GM12878 (cell line): ENCODE data around the gene PRKAG2. TPM values are rescaled to one million over a fixed set of nuclear protein-coding genes. Genes with fewer than 3 reads are reported as not detected.

Experiments used
- ATAC-seq: fragments of 200-7000 bp; cut with Tn5 transposase; 3 replicates; pipeline ENCODE4 v1.9.1; 2020; ENCODE audit warnings: mild to moderate bottlenecking, moderate library complexity
- BruUV-seq: library from RNA; stranded (reverse); fragments of 400-500 nt; replicated peaks from 2 replicates; lab custom pipeline; 2021; lab: Mats Ljungman, UMichigan
- CTCF ChIA-PET: fragments of 300-600 bp; sonication (Branson Sonifier 250); formaldehyde crosslinking; extraction: SDS; loops from one replicate; lab custom pipeline; 2021; ENCODE audit warnings: inconsistent platforms; lab: Yijun Ruan, JAX
- POLR2A ChIA-PET: fragments of 350-600 bp; formaldehyde crosslinking; extraction: SDS; loops from one replicate; lab custom pipeline; 2021; ENCODE audit warnings: inconsistent platforms; lab: Charles Lee
- RAD21 ChIA-PET: fragments of 300-600 bp; sonication (Branson Sonifier 250); formaldehyde crosslinking; loops from one replicate; lab custom pipeline; 2023; ENCODE audit warnings: antibody characterized with exemption; ENCODE audit not compliant: unreplicated experiment; lab: Charles Lee
- SMC1A ChIA-PET: fragments of 300-600 bp; sonication (Branson Sonifier 250); formaldehyde crosslinking; loops from one replicate; lab custom pipeline; 2023; ENCODE audit not compliant: unreplicated experiment, uncharacterized antibody; lab: Charles Lee
- DNase-seq: peaks from one replicate; pipeline ENCODE4 v3.0.0-alpha.2; 2011; ENCODE audit warnings: low read depth, low spot score
- FAIRE-seq: peaks from 3 replicates; lab custom pipeline; 2011; peaks lifted over from hg19 to GRCh38; lab: Jason Lieb, UNC
- H2AFZ ChIP-seq: 2 replicates; pipeline ENCODE4 v1.6.0; 2011; ENCODE audit warnings: low read depth, low read length, control low read depth; ENCODE audit not compliant: control insufficient read depth
- H3K27ac ChIP-seq: 2 replicates; pipeline ENCODE4 v1.5.1; 2011; ENCODE audit warnings: control low read depth; ENCODE audit not compliant: control insufficient read depth, insufficient read depth
- H3K27me3 ChIP-seq, 2 experiments: replicated peaks in 1 of 2; 2 replicates each; pipeline versions ENCODE4 v1.6.0 to v1.6.1; 2011; ENCODE audit warnings: low read length in 1 of 2; ENCODE audit not compliant: control insufficient read depth in 2 of 2, insufficient read depth in 2 of 2
- H3K36me3 ChIP-seq, 2 experiments: 2 replicates each; pipeline ENCODE4 v1.5.1; 2011; ENCODE audit warnings: low read length in 1 of 2; ENCODE audit not compliant: control insufficient read depth in 2 of 2, insufficient read depth in 2 of 2
- H3K4me1 ChIP-seq: 2 replicates; pipeline ENCODE4 v1.6.1; 2011; ENCODE audit warnings: mild to moderate bottlenecking, low read length, moderate library complexity, mixed read lengths; ENCODE audit not compliant: control insufficient read depth, insufficient read depth
- H3K4me2 ChIP-seq: 2 replicates; pipeline ENCODE4 v1.6.0; 2011; ENCODE audit warnings: control low read depth; ENCODE audit not compliant: control insufficient read depth, insufficient read depth
- H3K4me3 ChIP-seq: fragments of 200-600 bp; sonication (generic); 2 replicates; pipeline ENCODE4 v1.5.1; 2016
- H3K79me2 ChIP-seq: 2 replicates; pipeline ENCODE4 v1.6.0; 2011; ENCODE audit warnings: low read length; ENCODE audit not compliant: control insufficient read depth, insufficient read depth
- H3K9ac ChIP-seq: 2 replicates; pipeline ENCODE4 v1.8.0; 2011; ENCODE audit warnings: low read length, control low read depth, mixed read lengths; ENCODE audit not compliant: control insufficient read depth, insufficient read depth
- H3K9me3 ChIP-seq: replicated peaks from 3 replicates; pipeline ENCODE4 v1.5.1; 2011; ENCODE audit warnings: mild to moderate bottlenecking, low read length; ENCODE audit not compliant: control insufficient read depth, insufficient read depth
- H4K20me1 ChIP-seq: 2 replicates; pipeline ENCODE4 v1.6.0; 2011; ENCODE audit not compliant: control insufficient read depth, insufficient read depth
- KAT2A ChIP-seq: conservative IDR thresholded peaks from 2 replicates; pipeline ENCODE4 v1.6.1; 2011; ENCODE audit warnings: low read depth, low read length; ENCODE audit not compliant: control insufficient read depth
- POLR2AphosphoS5 ChIP-seq: IDR thresholded peaks from 2 replicates; pipeline ENCODE4 v1.6.1; 2011; ENCODE audit warnings: mild to moderate bottlenecking, low read length, inconsistent platforms
- SMC3 ChIP-seq: IDR thresholded peaks from 2 replicates; pipeline ENCODE4 v1.6.1; 2011; ENCODE audit warnings: low read length, improper control_type of control experiment, borderline replicate concordance
- ZNF24 ChIP-seq: fragments of 450-650 bp; IDR thresholded peaks from 2 replicates; pipeline ENCODE4 v1.6.1; 2017; ENCODE audit warnings: antibody characterized with exemption, mild to moderate bottlenecking
- WGBS: methylation state at CpG from one replicate; pipeline ENCODE4 v1.1.6; 2016; ENCODE audit warnings: low lambda C conversion rate; ENCODE audit not compliant: insufficient replicate concordance, insufficient coverage; ENCODE audit errors: missing lambda C conversion rate; 5-methylcytosine and 5-hydroxymethylcytosine counted together
- in situ Hi-C: fragments of 300-500 bp; cut with MboI; formaldehyde crosslinking; loops from 9 replicates; pipeline ENCODE4 v1.14.3; 2018; ENCODE audit warnings: mixed read lengths
- intact Hi-C: fragments of 100-400 bp; cut with micrococcal nuclease; formaldehyde crosslinking; loops from one replicate; pipeline ENCODE4 v1.14.2; 2022; ENCODE audit not compliant: unreplicated experiment
- polyA plus RNA-seq, 11 experiments: library from polyadenylated mRNA; depleted of rRNA in 4 of 11; unstranded in 6 of 11; stranded (reverse) in 5 of 11; fragments of >200 nt; fragmentation: Nextera tagmentation in 4 of 11; fragmentation: Illumina TruSeq in 1 of 11; extraction: Ambion mirVana in 4 of 11; extraction: Trizol in 1 of 11; gene quantifications; 1 replicate in 1 of 11; 2 replicates in 10 of 11; pipeline versions ENCODE4 v1.2.1 to v1.2.3, GENCODE V29; 2011 to 2016; ENCODE audit warnings: inconsistent platforms in 2 of 11, missing spikeins in 2 of 11, low read depth in 1 of 11
- total RNA-seq, 4 experiments: library from RNA; depleted of rRNA in 3 of 4; stranded (reverse); fragments of >200 nt in 3 of 4; fragmentation: Illumina TruSeq in 1 of 4; extraction: Trizol in 1 of 4; gene quantifications; 2 replicates each; pipeline versions ENCODE4 v1.2.1 to v1.2.3, GENCODE V29; 2013 to 2021
- TF ChIP-seq, protein P1 (sequence below), 3 experiments: IDR thresholded peaks in 2 of 3; conservative IDR thresholded peaks in 1 of 3; 2 replicates each; pipeline ENCODE4 v1.5.1; 2011; ENCODE audit warnings: low read depth in 3 of 3, low read length in 3 of 3, mild to moderate bottlenecking in 3 of 3, control low read depth in 2 of 3, moderate library complexity in 2 of 3, inconsistent platforms in 1 of 3, mixed read lengths in 1 of 3; ENCODE audit not compliant: control insufficient read depth in 2 of 3, insufficient read depth in 1 of 3; ENCODE audit errors: extremely low read depth in 1 of 3
- TF ChIP-seq, protein P2 (sequence below): fragments of 450-650 bp; formaldehyde crosslinking; IDR thresholded peaks from 2 replicates; pipeline ENCODE4 v1.4.0; 2020; ENCODE audit warnings: mild to moderate bottlenecking, moderate library complexity

Gene PRKAG2
- total and polyA plus RNA-seq, 10 of the 15 experiments (the other 5 are each of a cell fraction or from before 2014, with no cell fraction given) = 3.4 to 8.9 (median 6.8) TPM

DNA sequence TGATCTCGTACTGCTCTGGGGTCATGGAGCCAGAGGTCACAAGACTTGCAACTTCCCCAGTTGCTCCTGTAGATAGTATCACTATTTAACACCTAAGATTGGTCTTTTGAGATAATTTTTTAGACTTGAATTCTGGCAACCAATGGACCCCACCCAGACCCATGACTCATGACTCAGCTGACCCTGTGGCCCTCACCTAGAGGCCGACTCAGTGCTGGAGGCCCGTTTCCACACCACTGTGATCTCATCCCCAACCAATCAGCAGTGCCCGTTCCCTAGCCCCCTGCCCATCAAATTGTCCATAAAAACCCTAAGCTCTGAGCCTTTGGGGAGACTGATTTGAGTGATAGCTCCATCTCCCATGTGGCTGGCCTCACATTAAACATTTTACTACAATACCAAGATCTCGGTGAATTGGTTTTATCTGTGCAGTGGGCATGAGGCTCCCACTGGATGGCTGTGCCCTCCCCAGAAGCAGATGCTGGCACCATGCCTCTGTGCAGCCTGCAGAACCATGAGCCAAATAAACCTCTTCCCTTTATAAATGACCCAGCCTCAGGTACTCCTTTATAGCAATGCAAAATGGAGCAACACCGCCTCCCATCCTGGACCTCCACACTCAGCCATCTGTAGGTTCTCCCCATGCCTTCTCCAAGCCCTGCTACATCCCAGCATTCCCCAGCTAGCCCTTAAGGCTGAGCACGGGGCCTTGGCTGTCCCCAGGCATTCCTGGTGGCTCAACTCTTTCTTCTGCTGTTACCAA is 98.8 kb downstream of the PRKAG2 start:
- H3K27ac ChIP-seq = no peak overlapping the region
- ChIA-PET RAD21 (no interaction called here), CTCF (interaction anchor here (0.7 to 1.3 kb wide), 2 partner anchors 8 to 262 kb away, joined by 3 read pairs; no protein-coding TSS in a partner anchor), POLR2A (interaction anchor here (0.6 kb wide), 1 partner anchor 61 kb away, joined by 5 read pairs; no protein-coding TSS in a partner anchor), SMC1A (interaction anchor here (0.9 to 1.1 kb wide), 2 partner anchors 144 to 492 kb away, joined by 3 read pairs; no protein-coding TSS in a partner anchor)
- H3K4me3 ChIP-seq = no peak overlapping the region
- TF ChIP-seq KAT2A = no peak
- TF ChIP-seq ZNF24 = no peak
- TF ChIP-seq, protein P1, sequence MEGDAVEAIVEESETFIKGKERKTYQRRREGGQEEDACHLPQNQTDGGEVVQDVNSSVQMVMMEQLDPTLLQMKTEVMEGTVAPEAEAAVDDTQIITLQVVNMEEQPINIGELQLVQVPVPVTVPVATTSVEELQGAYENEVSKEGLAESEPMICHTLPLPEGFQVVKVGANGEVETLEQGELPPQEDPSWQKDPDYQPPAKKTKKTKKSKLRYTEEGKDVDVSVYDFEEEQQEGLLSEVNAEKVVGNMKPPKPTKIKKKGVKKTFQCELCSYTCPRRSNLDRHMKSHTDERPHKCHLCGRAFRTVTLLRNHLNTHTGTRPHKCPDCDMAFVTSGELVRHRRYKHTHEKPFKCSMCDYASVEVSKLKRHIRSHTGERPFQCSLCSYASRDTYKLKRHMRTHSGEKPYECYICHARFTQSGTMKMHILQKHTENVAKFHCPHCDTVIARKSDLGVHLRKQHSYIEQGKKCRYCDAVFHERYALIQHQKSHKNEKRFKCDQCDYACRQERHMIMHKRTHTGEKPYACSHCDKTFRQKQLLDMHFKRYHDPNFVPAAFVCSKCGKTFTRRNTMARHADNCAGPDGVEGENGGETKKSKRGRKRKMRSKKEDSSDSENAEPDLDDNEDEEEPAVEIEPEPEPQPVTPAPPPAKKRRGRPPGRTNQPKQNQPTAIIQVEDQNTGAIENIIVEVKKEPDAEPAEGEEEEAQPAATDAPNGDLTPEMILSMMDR (IDR thresholded peaks at IDR 0.05 in 2 of 3, conservative IDR thresholded peaks at IDR 0.05 in 1 of 3; ENCODE audit: control insufficient read depth in 2 of 3, extremely low read depth in 1 of 3, insufficient read depth in 1 of 3, low read depth in 3 of 3, low read length in 3 of 3) = no peak
- no peak for TF ChIP-seq POLR2AphosphoS5
- no peak for TF ChIP-seq SMC3
- TF ChIP-seq, protein P2, sequence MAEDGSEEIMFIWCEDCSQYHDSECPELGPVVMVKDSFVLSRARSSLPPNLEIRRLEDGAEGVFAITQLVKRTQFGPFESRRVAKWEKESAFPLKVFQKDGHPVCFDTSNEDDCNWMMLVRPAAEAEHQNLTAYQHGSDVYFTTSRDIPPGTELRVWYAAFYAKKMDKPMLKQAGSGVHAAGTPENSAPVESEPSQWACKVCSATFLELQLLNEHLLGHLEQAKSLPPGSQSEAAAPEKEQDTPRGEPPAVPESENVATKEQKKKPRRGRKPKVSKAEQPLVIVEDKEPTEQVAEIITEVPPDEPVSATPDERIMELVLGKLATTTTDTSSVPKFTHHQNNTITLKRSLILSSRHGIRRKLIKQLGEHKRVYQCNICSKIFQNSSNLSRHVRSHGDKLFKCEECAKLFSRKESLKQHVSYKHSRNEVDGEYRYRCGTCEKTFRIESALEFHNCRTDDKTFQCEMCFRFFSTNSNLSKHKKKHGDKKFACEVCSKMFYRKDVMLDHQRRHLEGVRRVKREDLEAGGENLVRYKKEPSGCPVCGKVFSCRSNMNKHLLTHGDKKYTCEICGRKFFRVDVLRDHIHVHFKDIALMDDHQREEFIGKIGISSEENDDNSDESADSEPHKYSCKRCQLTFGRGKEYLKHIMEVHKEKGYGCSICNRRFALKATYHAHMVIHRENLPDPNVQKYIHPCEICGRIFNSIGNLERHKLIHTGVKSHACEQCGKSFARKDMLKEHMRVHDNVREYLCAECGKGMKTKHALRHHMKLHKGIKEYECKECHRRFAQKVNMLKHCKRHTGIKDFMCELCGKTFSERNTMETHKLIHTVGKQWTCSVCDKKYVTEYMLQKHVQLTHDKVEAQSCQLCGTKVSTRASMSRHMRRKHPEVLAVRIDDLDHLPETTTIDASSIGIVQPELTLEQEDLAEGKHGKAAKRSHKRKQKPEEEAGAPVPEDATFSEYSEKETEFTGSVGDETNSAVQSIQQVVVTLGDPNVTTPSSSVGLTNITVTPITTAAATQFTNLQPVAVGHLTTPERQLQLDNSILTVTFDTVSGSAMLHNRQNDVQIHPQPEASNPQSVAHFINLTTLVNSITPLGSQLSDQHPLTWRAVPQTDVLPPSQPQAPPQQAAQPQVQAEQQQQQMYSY (CRISPR knock-in tag) = no peak
- H3K79me2 ChIP-seq = no peaks in the 10 kb centered on the region
- 66% methylated on average over 7 of the region's 7 CpGs for WGBS
- ATAC-seq = no peak
- no peaks in the 10 kb centered on the region for H3K27me3 ChIP-seq
- no peak overlapping the region for H3K9ac ChIP-seq
- no peaks in the 10 kb centered on the region for H3K9me3 ChIP-seq
- H2AFZ ChIP-seq = no peak overlapping the region
- FAIRE-seq = no peak
- no peak overlapping the region for H3K4me2 ChIP-seq
- in situ Hi-C loops (no loop called here), intact Hi-C loops (no loop called here)
- no TSS peak for BruUV-seq
- no peak for DNase-seq
- no peaks in the 10 kb centered on the region for H4K20me1 ChIP-seq
- no peaks in the 10 kb centered on the region for H3K4me1 ChIP-seq
- no peaks in the 10 kb centered on the region for H3K36me3 ChIP-seq
